Hepatocyte (in vitro differentiated cells): ENCODE measurements around the gene ATP8B3. TPM values are rescaled to one million over a fixed set of nuclear protein-coding genes. Genes with fewer than 3 reads are reported as not detected.

Source experiments
- DNase-seq: peaks from one replicate; pipeline ENCODE4 v3.0.0-alpha.2; 2016; ENCODE audit warnings: low spot score
- H2AFZ ChIP-seq: fragments of 200-600 bp; sonication (generic); 2 replicates; pipeline ENCODE4 v1.6.0; 2016; ENCODE audit warnings: antibody characterized with exemption, mild to moderate bottlenecking
- H3K27ac ChIP-seq: fragments of 200-600 bp; sonication (generic); 2 replicates; pipeline ENCODE4 v1.5.1; 2016; ENCODE audit warnings: mild to moderate bottlenecking
- H3K27me3 ChIP-seq: fragments of 200-600 bp; sonication (generic); 2 replicates; pipeline ENCODE4 v1.6.1; 2016
- H3K36me3 ChIP-seq: fragments of 200-600 bp; sonication (generic); replicated peaks from 2 replicates; pipeline ENCODE4 v1.5.1; 2016; ENCODE audit warnings: low read depth; ENCODE audit not compliant: insufficient read depth
- H3K4me1 ChIP-seq: fragments of 200-600 bp; sonication (generic); 2 replicates; pipeline ENCODE4 v1.5.1; 2016; ENCODE audit warnings: mild to moderate bottlenecking, moderate library complexity; ENCODE audit not compliant: insufficient read depth
- H3K4me2 ChIP-seq: fragments of 200-600 bp; sonication (generic); 2 replicates; pipeline ENCODE4 v1.6.0; 2016
- H3K4me3 ChIP-seq: fragments of 200-600 bp; sonication (generic); 2 replicates; pipeline ENCODE4 v1.5.1; 2016; ENCODE audit warnings: mild to moderate bottlenecking
- H3K79me2 ChIP-seq: fragments of 200-600 bp; sonication (generic); 2 replicates; pipeline ENCODE4 v1.6.0; 2017; ENCODE audit warnings: mild to moderate bottlenecking
- H3K9me2 ChIP-seq: fragments of 200-600 bp; sonication (generic); replicated peaks from 2 replicates; pipeline ENCODE4 v1.6.0; 2017; ENCODE audit warnings: mild to moderate bottlenecking; ENCODE audit not compliant: insufficient read depth
- H3K9me3 ChIP-seq: fragments of 200-600 bp; sonication (generic); 2 replicates; pipeline ENCODE4 v1.5.1; 2016; ENCODE audit warnings: low read depth, mild to moderate bottlenecking
- H4K20me1 ChIP-seq: fragments of 200-600 bp; sonication (generic); 2 replicates; pipeline ENCODE4 v1.6.0; 2016; ENCODE audit warnings: mild to moderate bottlenecking; ENCODE audit not compliant: insufficient read depth, poor library complexity, severe bottlenecking
- EZH2 ChIP-seq: fragments of 200-600 bp; sonication (generic); IDR thresholded peaks from 2 replicates; pipeline ENCODE4 v1.6.1; 2016; ENCODE audit warnings: antibody characterized with exemption, mild to moderate bottlenecking, borderline replicate concordance
- EZH2phosphoT487 ChIP-seq: fragments of 200-600 bp; sonication (generic); IDR thresholded peaks from one replicate; pipeline ENCODE4 v1.6.1; 2018; ENCODE audit warnings: antibody characterized with exemption, mild to moderate bottlenecking, low read depth, moderate library complexity; ENCODE audit not compliant: unreplicated experiment, severe bottlenecking
- WGBS: methylation state at CpG from one replicate; pipeline ENCODE4 v1.1.6; 2016; ENCODE audit warnings: low lambda C conversion rate; ENCODE audit errors: missing lambda C conversion rate; 5-methylcytosine and 5-hydroxymethylcytosine counted together
- polyA plus RNA-seq: library from polyadenylated mRNA; unstranded; fragments of >200 nt; fragmentation: Nextera tagmentation; extraction: Ambion mirVana; gene quantifications from 2 replicates; pipeline ENCODE4 v1.2.1, GENCODE V29; 2016
- total RNA-seq: library from RNA; depleted of rRNA; stranded (reverse); fragments of >200 nt; gene quantifications from 2 replicates; pipeline ENCODE4 v1.2.3, GENCODE V29; 2014
- TF ChIP-seq, protein P1 (sequence below): fragments of 200-600 bp; sonication (generic); IDR thresholded peaks from 2 replicates; pipeline ENCODE4 v1.5.1; 2016; ENCODE audit warnings: antibody characterized with exemption, mild to moderate bottlenecking; ENCODE audit not compliant: poor library complexity

Gene ATP8B3
- total and polyA plus RNA-seq, 2 experiments from 2014 or later = 1.7 to 2.4 TPM

DNA sequence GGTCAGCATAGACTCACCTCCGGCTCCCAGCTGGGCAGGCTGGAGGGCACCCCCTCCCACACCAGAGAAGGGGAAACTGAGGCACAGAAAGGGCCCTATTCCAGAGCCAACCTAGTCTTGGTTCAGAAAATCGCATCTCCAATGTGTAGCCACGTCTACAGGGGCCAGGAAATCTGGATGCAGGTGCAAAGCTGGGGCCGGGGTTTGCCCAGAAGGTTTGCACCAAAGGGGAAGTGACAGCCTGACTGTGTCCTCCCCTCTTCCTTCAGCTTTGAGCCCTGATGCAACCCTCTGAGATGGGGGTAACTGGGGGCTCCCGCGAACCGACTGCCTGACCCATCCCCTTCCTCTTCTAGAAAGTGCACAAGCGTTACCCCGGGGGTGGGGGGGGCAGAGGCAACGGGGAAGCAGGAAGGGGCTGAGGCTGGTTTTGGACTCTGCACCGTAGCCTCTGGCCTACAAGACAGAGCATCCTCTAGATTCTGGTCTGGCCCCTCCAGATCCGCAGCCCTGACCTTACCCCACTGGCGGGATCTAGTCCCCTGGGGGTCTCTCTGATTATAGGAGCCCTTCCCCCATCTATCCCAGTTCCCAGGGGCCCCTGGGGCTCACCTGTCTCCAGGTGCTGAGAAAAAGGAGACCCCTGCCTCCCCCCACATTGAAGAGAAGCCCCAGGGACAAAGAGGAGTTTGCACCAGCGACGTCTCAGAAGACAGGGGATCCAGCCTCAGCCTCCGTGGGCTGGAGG is 59.9 kb downstream of the ATP8B3 start:
- 21% methylated on average over 13 of the region's 16 CpGs for WGBS
- peaks cover 12% of the 10 kb centered on the region for H3K4me1 ChIP-seq
- H3K9me3 ChIP-seq = no peaks in the 10 kb centered on the region
- no peaks in the 10 kb centered on the region for H3K9me2 ChIP-seq
- no peak overlapping the region for H3K4me2 ChIP-seq
- no peak overlapping the region for H3K27ac ChIP-seq
- H3K79me2 ChIP-seq = no peaks in the 10 kb centered on the region
- H4K20me1 ChIP-seq = no peaks in the 10 kb centered on the region
- H3K27me3 ChIP-seq = peaks cover 83% of the 10 kb centered on the region
- no peak for DNase-seq
- TF ChIP-seq, protein P1, sequence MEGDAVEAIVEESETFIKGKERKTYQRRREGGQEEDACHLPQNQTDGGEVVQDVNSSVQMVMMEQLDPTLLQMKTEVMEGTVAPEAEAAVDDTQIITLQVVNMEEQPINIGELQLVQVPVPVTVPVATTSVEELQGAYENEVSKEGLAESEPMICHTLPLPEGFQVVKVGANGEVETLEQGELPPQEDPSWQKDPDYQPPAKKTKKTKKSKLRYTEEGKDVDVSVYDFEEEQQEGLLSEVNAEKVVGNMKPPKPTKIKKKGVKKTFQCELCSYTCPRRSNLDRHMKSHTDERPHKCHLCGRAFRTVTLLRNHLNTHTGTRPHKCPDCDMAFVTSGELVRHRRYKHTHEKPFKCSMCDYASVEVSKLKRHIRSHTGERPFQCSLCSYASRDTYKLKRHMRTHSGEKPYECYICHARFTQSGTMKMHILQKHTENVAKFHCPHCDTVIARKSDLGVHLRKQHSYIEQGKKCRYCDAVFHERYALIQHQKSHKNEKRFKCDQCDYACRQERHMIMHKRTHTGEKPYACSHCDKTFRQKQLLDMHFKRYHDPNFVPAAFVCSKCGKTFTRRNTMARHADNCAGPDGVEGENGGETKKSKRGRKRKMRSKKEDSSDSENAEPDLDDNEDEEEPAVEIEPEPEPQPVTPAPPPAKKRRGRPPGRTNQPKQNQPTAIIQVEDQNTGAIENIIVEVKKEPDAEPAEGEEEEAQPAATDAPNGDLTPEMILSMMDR = no peak
- TF ChIP-seq EZH2phosphoT487 (no peak), EZH2 (no peak)
- no peak overlapping the region for H3K4me3 ChIP-seq
- H3K36me3 ChIP-seq = no peaks in the 10 kb centered on the region
- H2AFZ ChIP-seq = no peak overlapping the region

DNA sequence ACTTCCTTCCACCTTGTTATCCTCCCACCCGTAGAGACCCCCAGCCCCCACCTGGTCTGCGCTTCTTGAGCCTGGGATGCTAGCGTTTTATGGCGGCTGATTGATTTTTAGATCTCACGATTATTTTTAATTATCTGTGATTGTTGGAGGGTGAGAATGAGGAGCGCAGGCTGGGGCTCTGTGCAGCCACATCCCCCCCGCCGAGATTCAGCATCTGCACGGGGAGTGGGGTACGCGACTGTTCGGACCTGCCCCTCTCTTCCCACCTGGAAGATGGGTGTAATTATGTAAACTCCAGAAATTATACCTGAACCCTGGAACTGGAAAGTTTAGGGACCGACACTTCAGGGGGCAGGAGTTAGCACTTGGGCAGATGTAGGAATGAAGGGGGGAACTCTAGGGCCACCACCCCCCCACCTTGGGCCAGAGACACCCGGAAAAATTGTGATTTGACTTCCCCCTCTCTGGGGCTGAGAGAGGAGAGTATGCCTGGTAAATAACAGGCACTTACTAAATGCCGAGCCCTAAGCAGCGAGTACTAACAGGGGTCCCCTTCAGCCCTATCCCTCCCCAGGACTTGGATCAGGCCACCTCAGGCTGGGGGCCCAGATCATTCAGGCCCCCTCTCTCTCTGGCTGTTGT is 60.6 kb downstream of the ATP8B3 start:
- DNase-seq = no peak
- Histone ChIP-seq H3K4me1 (peaks cover 18% of the 10 kb centered on the region), H3K36me3 (no peaks in the 10 kb centered on the region), H3K27me3 (peaks cover 83% of the 10 kb centered on the region), H3K9me2 (no peaks in the 10 kb centered on the region), H4K20me1 (no peaks in the 10 kb centered on the region), H3K9me3 (no peaks in the 10 kb centered on the region), H3K4me3 (no peak overlapping the region), H3K79me2 (no peaks in the 10 kb centered on the region), H3K27ac (no peak overlapping the region), H2AFZ (no peak overlapping the region), H3K4me2 (no peak overlapping the region)
- 21% methylated on average over 16 of the region's 16 CpGs for WGBS
- TF ChIP-seq, protein P1 = no peak
- TF ChIP-seq EZH2 = peak; percentile 67

DNA sequence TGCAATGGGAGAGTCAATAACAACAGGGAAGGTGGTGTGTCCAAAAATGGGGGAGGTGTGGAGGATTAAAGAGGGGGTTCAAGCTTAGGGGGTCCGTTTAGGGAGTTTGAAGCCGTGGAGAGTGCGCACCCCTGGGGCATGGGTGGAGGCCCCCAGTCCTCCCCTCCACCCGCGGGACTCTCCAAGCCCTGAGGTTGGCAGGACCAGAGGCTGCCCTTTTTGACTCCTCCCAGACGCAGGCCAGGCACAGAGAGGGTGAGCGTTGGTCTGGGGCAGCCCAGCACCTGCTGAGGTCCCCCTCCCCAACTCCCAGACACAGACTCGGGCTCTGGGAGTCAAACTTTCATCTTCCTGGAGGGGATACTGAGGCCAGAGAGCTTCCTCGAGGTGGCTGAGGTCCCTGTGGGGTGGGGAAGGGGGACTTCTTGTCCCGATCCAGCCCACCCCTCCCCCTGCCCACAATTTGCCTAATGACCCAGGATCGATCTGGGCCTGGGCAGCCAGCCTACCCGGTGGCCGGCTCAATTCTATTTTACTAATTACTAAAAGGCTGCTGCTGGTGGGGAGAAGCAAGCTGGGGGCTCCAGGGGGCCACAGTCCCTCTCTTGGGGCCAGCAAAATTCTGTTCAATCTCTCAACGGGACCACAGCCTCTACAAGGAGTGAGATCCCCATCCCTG is 61.6 kb downstream of the ATP8B3 start:
- Histone ChIP-seq H3K9me2 (no peaks in the 10 kb centered on the region), H3K27me3 (peaks cover 78% of the 10 kb centered on the region), H4K20me1 (no peaks in the 10 kb centered on the region), H3K79me2 (no peaks in the 10 kb centered on the region), H3K4me3 (no peak overlapping the region), H3K4me2 (no peak overlapping the region), H3K36me3 (no peaks in the 10 kb centered on the region), H3K9me3 (no peaks in the 10 kb centered on the region), H3K4me1 (peaks cover 20% of the 10 kb centered on the region), H2AFZ (no peak overlapping the region), H3K27ac (no peak overlapping the region)
- no peak for DNase-seq
- TF ChIP-seq EZH2phosphoT487 (no peak), EZH2 (no peak)
- TF ChIP-seq, protein P1 = no peak
- 15% methylated on average over 13 of the region's 14 CpGs for WGBS
